EL (cell line): ENCODE results near the gene SMNDC1.

Experiments used
- DNase-seq: peaks from one replicate; pipeline ENCODE4 v3.0.0-alpha.2; 2016

The SMNDC1 gene

GRCh38 chr10:110326351-110327032 lies 21.8 kb upstream of the SMNDC1 start:
- DNase-seq, result peak; percentile 89

- DNase-seq, result no peak
Observed at GRCh38 chr10:110324805-110325280, 20.1 kb upstream of the SMNDC1 start.

- DNase-seq, result no peak
Observed at GRCh38 chr10:110324201-110324804, 19.6 kb upstream of the SMNDC1 start.

- DNase-seq, result peak; percentile 95
Observed at GRCh38 chr10:110323503-110323902, 18.8 kb upstream of the SMNDC1 start.

GRCh38 chr10:110321869-110322620 lies 17.3 kb upstream of the SMNDC1 start:
- DNase-seq, result no peak

- no peak for DNase-seq
Observed at GRCh38 chr10:110317866-110318850, 13.4 kb upstream of the SMNDC1 start.

GRCh38 chr10:110313674-110314073 lies 9.0 kb upstream of the SMNDC1 start:
- DNase-seq, result no peak

- DNase-seq, result no peak
Observed at GRCh38 chr10:110312206-110312605, 7.5 kb upstream of the SMNDC1 start.

GRCh38 chr10:110311357-110311949 lies 6.7 kb upstream of the SMNDC1 start:
- peak; percentile 69 for DNase-seq

- no peak for DNase-seq
Observed at GRCh38 chr10:110310741-110311140, 6.0 kb upstream of the SMNDC1 start.

- peak; percentile 37 for DNase-seq
Observed at GRCh38 chr10:110307805-110308204, 3.1 kb upstream of the SMNDC1 start.

- no peak for DNase-seq
Observed at GRCh38 chr10:110306452-110306768, 1.7 kb upstream of the SMNDC1 start.

GRCh38 chr10:110305767-110306451 lies 1.2 kb upstream of the SMNDC1 start:
- DNase-seq, result peak; percentile 85

- no peak for DNase-seq
Observed at GRCh38 chr10:110304394-110304779, 333 bp downstream of the SMNDC1 start.

- DNase-seq, result no peak
Observed at GRCh38 chr10:110303681-110304080, 1.0 kb downstream of the SMNDC1 start.

GRCh38 chr10:110300486-110300986 lies 4.2 kb downstream of the SMNDC1 start:
- no peak for DNase-seq

- no peak for DNase-seq
Observed at GRCh38 chr10:110296966-110297365, 7.8 kb downstream of the SMNDC1 start.

GRCh38 chr10:110286841-110287240 lies 17.9 kb downstream of the SMNDC1 start:
- DNase-seq, result no peak

- no peak for DNase-seq
Observed at GRCh38 chr10:110285501-110285900, 19.2 kb downstream of the SMNDC1 start.

- DNase-seq, result no peak
Observed at GRCh38 chr10:110284262-110284661, 20.5 kb downstream of the SMNDC1 start.

GRCh38 chr10:110279407-110279986 lies 25.2 kb downstream of the SMNDC1 start:
- peak; percentile 58 for DNase-seq
